Epithelial cell of proximal tubule (primary cell): ENCODE measurements around the gene RAP2A. TPM values are rescaled to one million over a fixed set of nuclear protein-coding genes. Genes with fewer than 3 reads are reported as not detected.

Source experiments
- DNase-seq: peaks from one replicate; pipeline ENCODE4 v3.0.0-alpha.2; 2011; ENCODE audit warnings: low read depth
- H3K4me3 ChIP-seq: 2 replicates; pipeline ENCODE4 v1.5.1; 2011; ENCODE audit warnings: low read depth, mild to moderate bottlenecking, low read length
- CTCF ChIP-seq: conservative IDR thresholded peaks from 2 replicates; pipeline ENCODE4 v1.5.1; 2012; ENCODE audit warnings: low read depth, mild to moderate bottlenecking, low read length
- total RNA-seq: library from RNA; depleted of rRNA; stranded (reverse); fragments of >200 nt; gene quantifications from 2 replicates; pipeline ENCODE4 v1.2.3, GENCODE V29; 2015

The RAP2A gene
- total RNA-seq, 1 donor from 2014 or later, result 12.9 TPM

- H3K4me3 ChIP-seq, result no peak overlapping the region
- no peak for DNase-seq
- TF ChIP-seq CTCF, result no peak
Observed at GRCh38 chr13:97431171-97431764, 2.7 kb upstream of the RAP2A start.

- peak overlapping the region; percentile 91 for H3K4me3 ChIP-seq
- no peak for TF ChIP-seq CTCF
- DNase-seq, result no peak
Observed at GRCh38 chr13:97432232-97432916, 1.6 kb upstream of the RAP2A start.

- peak overlapping the region; percentile 91 for H3K4me3 ChIP-seq
- no peak for TF ChIP-seq CTCF
- peak; percentile 100 for DNase-seq
Observed at GRCh38 chr13:97432917-97433726, 847 bp upstream of the RAP2A start.

- TF ChIP-seq CTCF, result no peak
- DNase-seq, result no peak
- peak overlapping the region; percentile 78 for H3K4me3 ChIP-seq
Observed at GRCh38 chr13:97434397-97435201, 630 bp downstream of the RAP2A start.

DNA sequence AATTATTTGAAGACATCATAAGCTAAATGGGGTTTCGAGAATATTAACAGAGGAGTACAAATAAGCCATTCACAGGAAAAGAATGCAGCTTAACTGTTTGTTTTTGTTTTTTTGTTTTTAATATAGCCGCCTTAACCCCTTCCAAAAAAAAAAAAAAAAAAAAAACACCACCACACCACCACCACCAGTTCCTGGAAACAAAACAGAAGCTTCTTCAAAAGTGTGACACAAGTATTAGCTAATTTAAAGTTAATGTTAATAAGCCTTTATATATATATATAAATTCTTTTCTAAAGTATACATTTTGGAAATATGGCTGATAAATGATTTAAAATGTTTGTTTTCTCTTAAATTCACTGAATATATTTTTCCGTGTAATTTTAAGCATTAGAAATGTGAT is 1.4 kb downstream of the RAP2A start:
- no peak for DNase-seq
- TF ChIP-seq CTCF, result no peak
- H3K4me3 ChIP-seq, result peak overlapping the region; percentile 78

GRCh38 chr13:97435794-97436193 is 1.8 kb downstream of the RAP2A start:
- peak overlapping the region; percentile 78 for H3K4me3 ChIP-seq
- no peak for TF ChIP-seq CTCF
- DNase-seq, result no peak
